ENCODE measurements around the gene ICAM1.
"Not testable (repeated sequence)": the region's sequence is repeated elsewhere in the genome, so short reads cannot be mapped to it uniquely, and the experiment has no call there.

The ICAM1 gene

GRCh38 chr19:10270616-10271394, at the start of gene ICAM1:
ICAM1 (plus strand) TSS chr19:10271120; CDS start chr19:10271160, 40 bp downstream.
- peak; percentile 63 to 77 for DNase-seq (ENCODE audit: low read depth in 2 of 2)

GRCh38 chr19:10222201-10222890, 48.6 kb upstream of the ICAM1 start:
- no peak for DNase-seq (ENCODE audit: low read depth in 2 of 2)

GRCh38 chr19:10223488-10224213, 47.3 kb upstream of the ICAM1 start:
- DNase-seq (ENCODE audit: low read depth in 2 of 2) = no peak

DNA sequence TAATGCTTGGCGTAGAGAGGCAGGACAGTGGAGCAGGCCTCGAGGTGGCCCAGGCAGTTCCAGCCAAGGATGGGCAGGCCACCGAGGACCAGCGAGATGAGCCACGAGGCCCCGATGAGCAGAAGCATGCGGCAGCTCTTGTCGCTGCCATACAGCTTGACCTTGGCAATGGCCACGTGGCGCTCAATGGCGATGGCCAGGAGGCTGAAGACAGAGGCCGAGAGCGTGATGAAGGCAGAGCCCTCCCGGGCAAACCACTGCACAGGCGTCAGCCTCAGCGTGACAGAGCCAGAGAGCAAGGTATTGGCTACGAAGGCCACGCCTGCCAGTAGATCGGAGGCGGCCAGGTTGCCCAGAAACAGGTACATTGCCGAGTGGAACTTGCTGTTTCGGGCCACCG, 46.6 kb upstream of the ICAM1 start:
- no peak for DNase-seq (ENCODE audit: low read depth in 2 of 2)

GRCh38 chr19:10226021-10226375, 44.9 kb upstream of the ICAM1 start:
- DNase-seq (ENCODE audit: low read depth in 2 of 2) = no peak

DNA sequence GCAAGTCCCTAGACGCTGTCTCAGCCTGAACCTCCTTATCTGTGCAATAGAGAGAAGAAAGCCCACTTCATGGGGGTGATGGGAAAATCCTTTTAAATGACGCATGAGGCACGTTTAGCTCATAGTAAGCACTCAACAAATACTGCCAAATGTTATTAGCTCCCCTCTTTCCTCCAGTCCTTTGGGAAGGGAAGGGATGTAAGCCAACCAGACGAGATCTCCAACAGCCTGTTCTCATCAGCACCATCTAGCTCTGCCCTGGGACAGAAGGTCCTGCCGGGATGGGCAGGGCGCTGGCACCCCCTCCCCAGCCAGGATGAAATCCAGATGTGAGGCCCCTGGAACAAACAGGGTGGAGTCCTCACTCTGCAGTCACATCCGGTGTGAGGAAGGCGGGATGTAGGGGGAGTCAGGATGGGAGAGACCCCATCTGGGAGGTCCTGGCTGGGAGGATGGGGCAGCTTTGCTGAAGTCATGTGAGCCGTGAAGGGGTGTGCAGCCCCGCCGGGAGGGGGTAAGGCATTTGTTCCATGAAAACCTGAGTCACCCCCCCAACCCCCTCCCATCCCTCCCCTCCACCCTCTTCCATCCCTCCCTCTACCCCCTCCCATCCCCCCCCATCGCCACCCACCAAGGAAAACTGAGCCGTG, 44.4 kb upstream of the ICAM1 start:
- DNase-seq (ENCODE audit: low read depth in 2 of 2) = no peak

DNA sequence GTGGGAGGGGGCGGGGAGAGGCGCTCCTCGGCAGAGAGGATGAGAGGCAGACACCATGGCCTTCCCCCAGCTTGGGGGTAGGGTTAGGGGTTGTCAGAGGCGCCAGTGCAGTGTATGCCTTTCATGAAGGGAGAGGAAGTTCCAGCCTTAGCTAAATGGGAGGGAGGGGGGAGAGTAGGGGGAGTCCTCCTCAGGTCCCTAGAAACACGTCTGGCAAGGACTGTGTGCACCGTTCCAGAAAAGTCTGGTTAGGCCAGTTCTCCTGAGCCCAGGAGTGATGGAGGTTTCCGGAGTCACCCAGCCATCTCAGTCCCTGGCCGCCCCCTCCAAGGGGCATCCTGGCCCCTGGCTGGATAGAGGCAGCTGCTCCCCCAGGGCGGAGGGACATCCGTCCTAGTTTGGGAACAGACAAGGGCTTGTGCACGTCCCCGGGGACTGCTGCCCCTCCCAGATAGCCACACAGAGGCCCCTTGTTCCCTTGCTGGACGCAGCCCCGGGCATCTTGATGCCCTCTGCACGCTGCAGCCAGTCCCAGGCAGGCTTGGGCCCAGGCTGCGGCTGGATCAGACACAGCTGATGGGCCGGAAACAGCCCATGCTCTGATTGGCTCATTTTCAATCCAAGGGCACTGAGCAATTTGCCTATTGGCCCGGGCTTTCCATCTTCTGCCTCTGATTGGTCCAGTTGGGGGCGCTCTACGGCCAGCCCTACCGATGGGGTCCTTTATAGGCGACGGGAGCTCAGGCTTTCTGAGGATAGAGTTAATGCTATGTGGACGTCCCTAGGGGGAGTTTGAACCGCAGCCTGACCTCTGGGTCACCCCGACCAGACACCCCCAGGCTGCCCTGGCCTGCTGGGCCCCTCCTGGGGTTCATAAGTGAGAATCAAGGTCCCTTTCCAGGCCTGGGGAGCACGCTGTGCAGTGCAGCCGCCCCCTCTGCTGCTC, 43.6 kb upstream of the ICAM1 start:
- no peak for DNase-seq (ENCODE audit: low read depth in 2 of 2)

- no peak for DNase-seq (ENCODE audit: low read depth in 2 of 2)
Measured at GRCh38 chr19:10228393-10228792, 42.5 kb upstream of the ICAM1 start.

GRCh38 chr19:10228920-10229319, 42.0 kb upstream of the ICAM1 start:
- no peak for DNase-seq (ENCODE audit: low read depth in 2 of 2)

DNA sequence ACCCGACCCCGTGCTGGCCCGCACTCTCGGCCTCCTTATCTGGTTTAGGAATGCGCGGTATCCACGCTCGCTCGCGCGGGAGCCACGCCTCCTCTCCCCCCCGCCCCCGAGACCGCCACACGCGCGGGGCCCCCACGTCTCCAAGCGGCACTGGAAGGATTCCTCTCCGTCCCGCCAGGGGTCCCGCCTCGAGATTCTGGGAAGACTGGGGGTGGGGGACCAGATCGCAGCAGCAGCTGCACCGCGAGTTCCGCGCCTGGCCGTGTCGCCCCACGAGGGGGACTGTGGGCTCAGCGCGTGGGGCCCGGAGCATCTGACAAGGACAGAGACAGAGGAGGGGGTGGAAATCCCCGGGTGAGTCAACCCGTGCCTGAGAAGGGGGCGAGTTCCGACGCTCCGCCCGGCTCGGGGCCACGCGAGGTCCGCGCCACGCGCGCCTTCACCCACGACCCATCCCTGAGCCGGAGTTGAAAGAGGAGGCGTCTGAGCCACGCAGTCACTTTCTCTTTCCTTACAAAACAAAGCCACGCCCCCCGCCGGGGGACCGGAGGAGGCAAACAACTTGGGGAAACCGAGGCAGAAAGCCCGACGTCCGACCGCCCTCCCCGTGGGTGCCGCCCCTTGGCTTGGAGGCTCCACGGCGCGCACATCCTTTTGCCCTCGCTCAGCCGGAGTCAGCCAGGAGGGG, 40.6 kb upstream of the ICAM1 start:
- peak in 1 of 2 donors; percentile 38 for DNase-seq (ENCODE audit: low read depth in 2 of 2)

GRCh38 chr19:10230861-10231611, 39.9 kb upstream of the ICAM1 start, which contains the start of gene S1PR2:
S1PR2 (minus strand) TSS chr19:10231331; CDS start chr19:10224905, 6,426 bp downstream.
- DNase-seq (ENCODE audit: low read depth in 2 of 2) = peak; percentile 59 to 67

- DNase-seq (ENCODE audit: low read depth in 2 of 2) = no peak
Measured at GRCh38 chr19:10231612-10232228, 39.2 kb upstream of the ICAM1 start.

GRCh38 chr19:10233946-10234345, 37.0 kb upstream of the ICAM1 start:
- no peak for DNase-seq (ENCODE audit: low read depth in 2 of 2)

DNA sequence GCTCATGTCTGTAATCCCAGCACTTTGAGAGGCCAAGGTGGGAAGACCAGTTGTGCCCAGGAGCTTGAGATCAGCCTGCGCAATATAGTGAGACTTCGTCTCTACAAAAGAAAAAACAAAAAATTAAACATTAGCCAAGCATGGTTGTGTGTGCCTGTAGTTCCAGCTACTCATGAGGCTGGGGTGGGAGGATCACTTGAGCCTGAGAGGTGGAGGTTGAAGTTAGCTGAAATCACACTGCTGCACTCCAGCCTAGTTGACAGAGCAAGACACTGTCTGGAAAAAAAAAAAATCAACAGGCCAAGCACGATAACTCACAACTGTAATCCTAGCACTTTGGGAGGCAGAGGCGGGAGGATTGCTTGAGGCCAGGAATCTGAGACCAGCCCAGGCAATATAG, 35.9 kb upstream of the ICAM1 start:
- DNase-seq (ENCODE audit: low read depth in 2 of 2) = no peak

DNA sequence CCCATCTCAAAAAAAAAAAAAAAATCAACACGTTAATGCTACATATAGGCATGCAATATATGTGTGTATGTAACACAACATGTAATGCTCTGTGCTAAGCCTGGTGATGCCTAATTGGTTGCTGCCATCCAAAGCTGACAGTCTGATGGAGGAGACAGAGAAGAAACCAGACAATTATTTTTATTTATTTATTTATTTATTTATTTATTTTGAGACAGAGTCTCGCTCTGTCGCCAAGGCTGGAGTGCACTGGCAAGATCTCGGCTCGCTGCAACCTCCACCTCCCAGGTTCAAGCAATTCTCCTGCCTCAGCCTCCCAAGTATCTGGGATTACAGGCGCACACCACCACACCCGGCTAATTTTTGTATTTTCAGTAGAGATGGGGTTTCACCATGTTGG, 35.5 kb upstream of the ICAM1 start:
- not testable (repeated sequence) for DNase-seq (ENCODE audit: low read depth in 2 of 2)

DNA sequence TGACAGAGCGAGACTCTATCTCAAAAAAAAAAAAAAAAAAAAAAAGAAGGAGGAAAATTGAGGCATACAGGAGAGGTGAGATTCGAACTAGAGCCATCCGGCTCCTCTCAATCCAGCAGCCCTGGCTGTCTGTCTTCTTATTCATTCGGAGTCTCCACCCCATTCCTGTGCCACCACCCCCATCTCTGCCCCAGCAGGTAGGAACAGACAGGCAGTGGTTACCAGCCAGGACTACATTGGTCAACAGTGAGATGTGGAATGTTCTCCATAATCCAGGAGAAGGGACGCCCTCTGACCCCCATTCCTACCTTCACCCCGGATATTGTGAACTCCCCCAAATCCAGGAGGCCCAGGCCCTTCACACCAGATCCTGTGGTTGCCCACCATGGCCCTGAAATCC, 33.2 kb upstream of the ICAM1 start:
- DNase-seq (ENCODE audit: low read depth in 2 of 2) = no peak

GRCh38 chr19:10238172-10238783, 32.6 kb upstream of the ICAM1 start:
- DNase-seq (ENCODE audit: low read depth in 2 of 2) = no peak

GRCh38 chr19:10241826-10242449, 29.0 kb upstream of the ICAM1 start:
- not testable (repeated sequence) for DNase-seq (ENCODE audit: low read depth in 2 of 2)

Data from stimulated activated CD4-positive, alpha-beta T cell treated with anti-CD3 and anti-CD28 coated beads, Interleukin-4, amount 100 ng/mL, for 48 hours (primary cell).